Fibroblast of lung (primary cell): Measurements from ENCODE around the gene AMBP.

Source experiments
- EZH2 ChIP-seq: IDR thresholded peaks from 2 replicates; pipeline ENCODE4 v1.5.1; 2012; ENCODE audit warnings: low read length, control low read depth, mild to moderate bottlenecking; ENCODE audit errors: missing control alignments
- TF ChIP-seq, protein P1 (sequence below), 2 donors: IDR thresholded peaks in 1 of 2; conservative IDR thresholded peaks in 1 of 2; 1 replicate in 1 of 2; 2 replicates in 1 of 2; pipeline ENCODE4 v1.5.1; 2011 to 2012; ENCODE audit warnings: low read length in 2 of 2, control low read depth in 1 of 2, inconsistent platforms in 1 of 2, low read depth in 1 of 2, mild to moderate bottlenecking in 1 of 2

GRCh38 chr9:114116126-114116747 is 38.1 kb upstream of the AMBP start:
- TF ChIP-seq, protein P1, sequence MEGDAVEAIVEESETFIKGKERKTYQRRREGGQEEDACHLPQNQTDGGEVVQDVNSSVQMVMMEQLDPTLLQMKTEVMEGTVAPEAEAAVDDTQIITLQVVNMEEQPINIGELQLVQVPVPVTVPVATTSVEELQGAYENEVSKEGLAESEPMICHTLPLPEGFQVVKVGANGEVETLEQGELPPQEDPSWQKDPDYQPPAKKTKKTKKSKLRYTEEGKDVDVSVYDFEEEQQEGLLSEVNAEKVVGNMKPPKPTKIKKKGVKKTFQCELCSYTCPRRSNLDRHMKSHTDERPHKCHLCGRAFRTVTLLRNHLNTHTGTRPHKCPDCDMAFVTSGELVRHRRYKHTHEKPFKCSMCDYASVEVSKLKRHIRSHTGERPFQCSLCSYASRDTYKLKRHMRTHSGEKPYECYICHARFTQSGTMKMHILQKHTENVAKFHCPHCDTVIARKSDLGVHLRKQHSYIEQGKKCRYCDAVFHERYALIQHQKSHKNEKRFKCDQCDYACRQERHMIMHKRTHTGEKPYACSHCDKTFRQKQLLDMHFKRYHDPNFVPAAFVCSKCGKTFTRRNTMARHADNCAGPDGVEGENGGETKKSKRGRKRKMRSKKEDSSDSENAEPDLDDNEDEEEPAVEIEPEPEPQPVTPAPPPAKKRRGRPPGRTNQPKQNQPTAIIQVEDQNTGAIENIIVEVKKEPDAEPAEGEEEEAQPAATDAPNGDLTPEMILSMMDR (conservative IDR thresholded peaks at IDR 0.05 in 1 of 2, IDR thresholded peaks at IDR 0.05 in 1 of 2; ENCODE audit: low read depth in 1 of 2, low read length in 2 of 2), result no peak
- TF ChIP-seq EZH2, result no peak
